IPS DF 19.7 (cell line): ENCODE results near the gene CROCC.
"Not testable (repeated sequence)": the region's sequence is repeated elsewhere in the genome, so short reads cannot be mapped to it uniquely, and the experiment has no call there.

Source experiments
- DNase-seq: peaks from one replicate; pipeline ENCODE4 v3.0.0-alpha.2; 2013; ENCODE audit warnings: low read depth, low spot score

CROCC gene

GRCh38 chr1:16921391-16922185 lies at the start of gene CROCC:
TSS of gene CROCC (plus strand) at chr1:16921931. CDS start at chr1:16922019, 88 bp downstream.
- peak; percentile 99 for DNase-seq

GRCh38 chr1:16872152-16873075 lies 49.3 kb upstream of the CROCC start:
- DNase-seq: peak; percentile 97

- DNase-seq: not testable (repeated sequence)
Measured at GRCh38 chr1:16873076-16873879, 48.5 kb upstream of the CROCC start.

GRCh38 chr1:16874968-16875765 lies 46.6 kb upstream of the CROCC start:
- not testable (repeated sequence) for DNase-seq

GRCh38 chr1:16881742-16882141 lies 40.0 kb upstream of the CROCC start:
- not testable (repeated sequence) for DNase-seq

GRCh38 chr1:16882986-16883385 lies 38.7 kb upstream of the CROCC start:
- DNase-seq: no peak

- not testable (repeated sequence) for DNase-seq
Measured at GRCh38 chr1:16884487-16884886, 37.2 kb upstream of the CROCC start.

GRCh38 chr1:16886860-16887605 lies 34.7 kb upstream of the CROCC start:
- DNase-seq: no peak

GRCh38 chr1:16888860-16889816 lies 32.6 kb upstream of the CROCC start:
- DNase-seq: peak; percentile 84

- not testable (repeated sequence) for DNase-seq
Measured at GRCh38 chr1:16890539-16891021, 31.2 kb upstream of the CROCC start.

GRCh38 chr1:16891057-16891456 lies 30.7 kb upstream of the CROCC start:
- not testable (repeated sequence) for DNase-seq

GRCh38 chr1:16892978-16893525 lies 28.7 kb upstream of the CROCC start:
- DNase-seq: not testable (repeated sequence)

GRCh38 chr1:16893796-16894195 lies 27.9 kb upstream of the CROCC start:
- DNase-seq: not testable (repeated sequence)

GRCh38 chr1:16894338-16894737 lies 27.4 kb upstream of the CROCC start:
- DNase-seq: not testable (repeated sequence)

GRCh38 chr1:16895233-16895597 lies 26.5 kb upstream of the CROCC start:
- not testable (repeated sequence) for DNase-seq

- DNase-seq: peak; percentile 98
Measured at GRCh38 chr1:16895598-16896315, 26.0 kb upstream of the CROCC start, which contains the start of gene RNU1-2. TSS of gene RNU1-2 (plus strand) at chr1:16895980.

GRCh38 chr1:16896316-16897055 lies 25.2 kb upstream of the CROCC start:
- DNase-seq: not testable (repeated sequence)
